Stromal cell of bone marrow (primary cell): ENCODE measurements around the gene AMELX.

Experiments
- DNase-seq: peaks from one replicate; pipeline ENCODE4 v3.0.0-alpha.2; 2012; ENCODE audit warnings: low read depth

AMELX gene

DNA sequence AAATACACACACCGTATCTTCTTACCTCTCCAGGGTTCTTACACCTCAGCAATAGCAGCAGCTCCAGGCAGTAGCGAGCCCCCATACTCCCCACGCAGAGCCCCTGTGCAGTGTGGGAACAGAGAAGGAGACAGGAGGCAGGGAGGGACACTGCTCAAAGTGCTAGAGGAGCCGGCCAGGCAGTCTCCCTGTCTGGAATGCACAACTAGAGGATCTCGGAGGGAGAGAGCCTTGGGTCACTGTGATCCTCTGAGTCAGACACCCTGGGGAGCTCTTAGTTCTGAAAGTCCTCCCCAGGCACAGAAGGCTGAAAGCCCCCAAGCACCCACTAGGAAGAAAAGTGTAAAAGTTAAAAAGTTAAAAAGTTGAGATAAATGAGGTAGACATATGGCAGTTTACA, 16.0 kb downstream of the AMELX start:
- DNase-seq, result no peak

DNA sequence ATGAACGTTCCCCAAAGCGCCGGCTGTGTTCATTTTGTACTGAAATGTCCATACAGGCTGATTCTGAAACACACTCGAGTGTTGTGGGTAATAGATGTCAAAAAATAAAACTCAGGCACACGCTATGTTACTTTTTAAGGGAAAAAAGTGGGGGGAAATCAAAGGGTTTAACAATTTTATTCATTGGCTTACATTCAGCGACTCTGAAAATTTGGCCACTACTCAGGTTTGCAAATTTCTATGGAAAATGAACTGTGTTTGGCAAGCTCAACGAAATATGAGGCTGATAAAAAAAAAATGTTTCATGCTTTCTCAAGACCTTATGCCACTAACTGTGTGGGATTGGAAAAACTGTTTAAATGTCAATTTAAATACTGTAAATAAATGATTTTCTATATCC, 18.5 kb downstream of the AMELX start:
- no peak for DNase-seq

DNA sequence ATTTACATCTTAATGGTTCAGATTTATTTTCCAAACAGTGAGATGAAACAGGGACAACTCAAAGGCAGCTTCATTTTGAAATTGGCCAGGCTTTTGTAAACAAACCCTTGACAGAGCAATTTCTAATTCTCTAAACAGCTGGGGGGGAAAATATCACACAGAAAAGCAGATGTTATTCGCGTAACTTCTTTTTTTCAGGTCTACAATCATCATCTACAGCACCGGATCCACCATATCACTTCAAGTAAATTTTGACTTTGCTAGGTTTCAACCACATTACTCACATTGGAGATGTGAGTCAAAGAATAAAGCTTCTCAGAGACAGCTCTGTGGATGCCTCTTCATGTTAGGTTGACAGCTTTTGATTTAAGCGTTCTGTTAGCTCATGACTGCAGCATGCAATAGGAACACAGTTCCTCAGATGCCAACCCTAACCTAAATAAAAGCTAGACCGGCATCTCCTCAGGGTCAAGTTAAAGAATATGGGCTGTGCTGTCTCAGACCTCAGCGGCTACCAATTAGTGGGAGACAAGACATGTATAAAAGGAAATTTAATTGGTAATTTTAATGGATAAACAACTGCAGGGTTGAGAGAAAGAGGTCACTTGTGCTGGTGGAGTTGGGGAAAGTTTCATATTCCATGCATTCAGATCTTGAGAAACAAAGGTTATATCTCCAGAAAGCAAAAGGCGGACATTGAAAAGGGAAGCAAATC, 26.8 kb downstream of the AMELX start:
- no peak for DNase-seq

GRCh38 chrX:11321986-11322385, 28.8 kb downstream of the AMELX start:
- no peak for DNase-seq

GRCh38 chrX:11328134-11328533, 34.9 kb downstream of the AMELX start:
- no peak for DNase-seq

DNA sequence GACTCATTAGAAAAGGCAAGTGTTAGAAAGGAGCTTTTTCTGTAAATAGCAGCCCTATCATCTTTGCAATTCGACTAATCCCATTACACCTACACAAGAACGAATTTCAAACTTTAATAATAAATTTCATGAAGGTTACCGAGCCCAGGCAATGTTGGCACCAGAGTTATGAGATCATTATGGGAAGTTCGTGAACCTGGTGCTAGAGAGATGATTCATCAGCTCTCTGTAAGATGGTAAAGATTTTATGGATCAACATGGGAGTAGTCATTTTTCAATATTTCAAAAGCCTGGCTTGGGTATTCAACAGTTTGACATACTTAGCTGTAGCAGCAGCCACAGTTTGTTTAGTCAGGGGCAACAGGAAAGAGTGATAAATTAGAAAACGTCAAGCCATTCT, 35.8 kb downstream of the AMELX start:
- DNase-seq, result no peak

DNA sequence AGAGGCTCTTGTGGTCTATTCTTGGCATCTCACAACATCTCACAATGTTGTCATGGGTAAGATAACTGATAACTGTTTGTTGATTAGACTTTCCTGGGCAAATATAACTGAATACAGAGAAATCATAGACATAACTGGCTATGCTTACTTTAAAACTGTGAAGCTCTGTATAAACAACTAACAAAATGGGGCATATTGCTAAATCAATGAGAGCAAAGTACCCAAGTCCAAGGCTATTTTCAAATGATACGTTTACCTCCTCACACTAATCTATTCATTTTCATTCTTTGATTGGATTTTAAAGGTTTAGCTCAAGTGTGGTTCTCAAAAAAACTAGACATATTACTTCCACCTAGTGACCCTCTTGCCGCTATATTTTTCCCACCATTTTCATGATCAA, 38.6 kb downstream of the AMELX start:
- no peak for DNase-seq

DNA sequence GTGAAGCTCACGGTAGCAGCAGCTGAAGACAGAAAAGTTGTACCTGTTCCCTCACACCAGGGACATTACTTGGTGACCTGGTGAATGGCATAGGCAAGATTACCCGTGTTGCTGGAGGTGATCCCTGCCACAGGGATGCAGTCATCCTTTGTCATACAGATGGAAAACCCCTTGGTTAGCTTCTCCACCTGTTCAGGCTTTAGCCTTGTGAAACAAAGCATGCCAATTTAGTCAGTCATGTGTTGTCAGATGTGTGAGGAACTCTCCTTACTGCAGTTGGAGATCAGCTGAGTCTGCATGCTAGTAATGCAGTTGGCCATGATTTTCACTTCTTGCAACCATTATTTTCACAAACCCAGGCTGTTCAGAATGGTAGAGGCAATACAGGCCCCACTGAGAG, 41.0 kb downstream of the AMELX start:
- DNase-seq, result no peak

- no peak for DNase-seq
Observed at GRCh38 chrX:11336201-11336600, 43.0 kb downstream of the AMELX start.

DNA sequence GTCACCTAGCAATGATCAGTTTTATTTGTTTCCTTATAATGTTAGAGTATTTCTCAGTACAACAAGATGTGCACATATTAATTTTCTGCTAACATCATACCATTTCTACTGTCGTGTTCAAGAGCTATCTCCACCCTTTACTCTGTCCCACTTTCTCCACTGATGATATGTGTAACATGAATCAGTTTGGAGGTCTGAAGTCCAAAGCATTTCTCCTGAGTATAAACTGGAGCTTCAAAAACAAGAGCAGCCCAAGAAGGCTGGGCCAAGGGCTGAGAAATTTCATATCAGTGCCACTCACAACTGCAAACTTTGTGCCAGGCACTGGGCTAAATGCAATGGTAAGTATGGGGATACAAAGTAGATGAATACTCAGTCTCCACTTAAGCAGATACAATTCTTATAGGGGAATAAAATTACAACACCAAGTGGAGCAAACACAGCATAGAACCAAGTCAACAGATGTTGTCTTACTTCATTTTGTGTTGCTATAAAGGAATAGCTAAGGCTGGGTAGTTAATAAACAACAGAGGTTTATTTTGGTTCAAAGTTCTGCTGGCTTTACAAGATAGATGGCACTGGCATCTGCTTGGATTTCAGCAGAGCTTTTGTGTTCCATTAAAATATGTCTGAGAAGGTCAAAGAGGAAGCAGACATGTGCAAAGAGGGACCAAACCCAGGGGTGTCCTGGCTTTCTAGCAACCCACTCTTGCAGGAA, 44.2 kb downstream of the AMELX start:
- no peak for DNase-seq

DNA sequence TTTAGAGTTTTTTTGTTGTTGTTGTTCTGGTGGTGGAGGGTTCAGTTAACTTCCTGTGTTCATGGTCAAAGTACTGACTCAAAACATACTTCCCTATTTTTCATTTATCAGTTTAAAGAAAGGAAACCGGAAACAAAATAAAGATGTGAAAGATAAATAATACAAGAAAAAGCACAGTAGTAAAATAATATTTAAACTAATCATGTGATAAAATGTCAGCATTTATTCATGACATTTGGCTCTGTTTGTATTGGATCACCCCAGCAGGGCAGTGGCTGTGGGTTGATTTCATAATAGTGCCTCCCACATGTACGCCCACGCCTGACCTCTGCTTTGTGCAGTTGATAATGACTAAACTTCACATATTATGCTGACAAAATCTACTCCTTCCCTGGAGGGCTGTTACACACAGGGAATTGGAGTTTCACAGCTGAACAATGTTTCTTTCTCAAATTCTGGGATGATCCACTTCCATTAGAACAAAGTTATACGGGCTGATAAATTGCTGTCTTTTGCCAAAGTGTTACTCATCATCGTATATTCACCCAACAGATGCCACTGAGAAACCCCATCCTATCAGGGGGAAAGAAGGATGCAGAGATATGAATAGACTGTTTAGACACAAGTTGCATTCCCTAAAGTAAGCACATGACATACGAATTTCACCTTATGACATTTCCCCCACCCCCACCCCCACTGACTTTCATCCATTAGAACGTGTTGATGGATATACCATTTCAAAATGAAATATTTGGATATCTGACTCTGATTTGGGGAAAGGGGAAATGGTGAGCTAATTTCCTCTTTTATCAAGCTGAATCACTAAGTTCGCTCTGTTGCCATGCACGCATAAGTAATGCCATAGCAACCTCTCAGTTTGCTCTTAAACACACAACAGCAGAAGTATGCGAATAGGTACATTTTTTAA, 48.3 kb downstream of the AMELX start:
- DNase-seq, result peak; percentile 91

DNA sequence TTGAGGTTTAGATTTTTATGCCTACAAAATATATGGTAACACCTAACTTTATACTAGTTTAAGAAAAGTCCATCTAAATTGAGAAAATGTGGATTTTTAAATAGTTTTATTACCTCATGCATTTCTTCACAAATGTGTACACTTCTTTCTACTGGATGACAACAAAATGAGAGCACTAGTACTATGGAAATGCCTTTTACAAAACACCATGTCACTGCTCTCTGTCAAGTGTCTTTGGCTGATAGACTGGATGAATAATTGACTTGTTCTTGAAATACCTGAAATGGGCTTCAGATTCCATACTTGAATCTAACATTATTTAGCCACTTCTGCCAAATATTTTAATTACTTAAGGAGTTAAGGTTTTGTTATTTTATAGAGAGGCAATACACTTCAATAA, 49.5 kb downstream of the AMELX start:
- no peak for DNase-seq

- no peak for DNase-seq
Observed at GRCh38 chrX:11346121-11346682, 53.0 kb downstream of the AMELX start.

GRCh38 chrX:11347300-11347699, 54.1 kb downstream of the AMELX start:
- DNase-seq, result no peak

DNA sequence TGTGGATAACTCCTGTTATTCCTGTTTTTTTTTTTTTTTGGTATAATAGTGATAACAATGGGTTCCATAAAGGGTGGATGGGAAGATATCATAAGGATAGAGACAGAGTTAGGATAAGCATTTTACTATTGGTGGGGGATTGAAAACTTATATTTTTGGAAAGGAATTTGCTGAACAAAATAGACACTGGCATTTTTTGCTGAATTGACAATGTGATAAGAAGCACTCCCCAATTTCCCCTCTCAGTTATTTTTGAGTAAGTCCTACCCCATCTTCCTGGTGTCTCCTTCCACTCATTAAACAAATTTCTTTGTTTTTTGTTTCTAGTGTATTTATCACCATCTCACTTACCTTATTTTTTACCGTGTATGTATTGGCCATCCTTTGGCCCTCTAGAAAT, 55.8 kb downstream of the AMELX start:
- no peak for DNase-seq

DNA sequence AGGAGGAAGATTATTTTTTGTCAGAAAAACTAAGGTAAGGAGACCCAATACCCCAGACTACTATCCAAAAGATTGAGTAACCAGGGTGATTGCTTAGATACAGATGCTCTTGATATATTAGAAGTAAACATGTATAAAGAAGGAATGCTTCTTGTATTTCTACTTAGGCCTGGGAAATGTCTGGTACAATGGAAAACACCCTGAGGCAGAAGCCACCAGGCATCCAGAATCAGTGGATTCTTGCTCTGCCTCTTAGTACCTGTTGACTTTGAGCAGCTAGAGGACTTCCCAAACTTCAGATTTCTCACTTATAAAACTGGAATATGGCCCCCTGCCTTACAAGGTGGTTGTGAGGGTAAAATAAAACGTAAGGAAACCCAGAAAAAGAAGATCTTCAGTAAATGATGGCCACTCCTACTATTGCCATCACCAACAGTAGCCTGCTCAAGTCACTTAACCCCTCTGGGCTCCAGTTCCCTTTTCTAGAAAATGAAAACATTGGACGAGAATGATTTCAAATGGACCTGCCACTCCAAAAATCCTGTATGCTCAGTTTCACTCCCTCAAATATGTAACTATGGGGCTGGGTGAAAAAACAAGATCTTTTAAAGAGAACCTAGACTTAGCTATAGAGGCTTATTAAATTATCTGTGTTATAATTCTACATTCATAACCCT, 56.6 kb downstream of the AMELX start:
- DNase-seq, result no peak
